ENCODE results near the gene GRWD1. TPM values are rescaled to one million over a fixed set of nuclear protein-coding genes. Genes with fewer than 3 reads are reported as not detected.

Gene GRWD1
- total RNA-seq (2014; rRNA removed; shearing (Covaris generic)): 80.6 and 97.8 TPM in 2 replicates

DNA sequence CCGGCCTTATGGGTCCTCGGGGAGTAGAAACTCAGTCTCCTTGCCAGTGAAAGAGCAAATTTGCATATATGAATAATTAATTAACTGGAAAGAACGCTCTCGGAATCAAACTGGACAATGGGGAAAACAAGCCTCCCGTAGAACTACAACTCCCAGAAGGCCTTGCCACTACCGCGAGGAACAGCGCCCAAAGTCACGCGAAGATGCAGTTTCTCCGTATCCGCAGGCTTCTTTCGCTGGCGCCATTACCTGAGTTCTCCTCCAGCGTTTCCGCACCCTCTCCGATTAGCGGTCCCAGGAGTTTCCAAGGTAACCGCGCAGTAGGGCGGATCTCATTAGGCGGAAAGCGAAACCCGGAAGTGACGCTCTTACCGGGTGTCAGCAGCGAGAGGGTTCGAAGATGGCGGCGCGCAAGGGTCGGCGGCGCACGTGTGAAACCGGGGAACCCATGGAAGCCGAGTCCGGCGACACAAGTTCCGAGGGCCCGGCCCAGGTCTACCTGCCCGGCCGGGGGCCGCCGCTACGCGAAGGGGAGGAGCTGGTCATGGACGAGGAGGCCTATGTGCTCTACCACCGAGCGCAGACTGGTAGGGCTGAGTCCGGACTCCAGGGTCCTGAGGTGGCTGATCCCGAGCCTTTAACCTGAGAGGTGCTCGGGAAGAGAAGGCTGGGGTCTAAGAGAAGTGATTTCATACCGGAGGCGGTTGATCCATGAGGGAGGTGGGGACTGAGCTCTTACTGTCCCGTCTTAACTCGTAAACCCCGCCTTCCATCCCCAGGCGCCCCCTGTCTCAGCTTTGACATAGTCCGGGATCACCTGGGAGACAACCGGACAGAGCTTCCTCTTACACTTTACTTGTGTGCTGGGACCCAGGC is at the start of gene GRWD1:
GRWD1 (plus strand) TSS at position 378 of the 876 bp plus-strand sequence; CDS start at position 401, 23 bp downstream.
- peak; percentile 96 for DNase-seq
- Histone ChIP-seq H3K36me3 (replicated peaks; ENCODE audit: control insufficient read depth, insufficient read depth, low read length) (peaks cover 18% of the 10 kb centered on the region), H3K27me3 (ENCODE audit: control insufficient read depth, insufficient read depth, low read length) (no peaks in the 10 kb centered on the region), H3K4me3 (ENCODE audit: insufficient read depth, low read depth, low read length) (peak within 1 kb of the TSS; percentile 81)

DNA sequence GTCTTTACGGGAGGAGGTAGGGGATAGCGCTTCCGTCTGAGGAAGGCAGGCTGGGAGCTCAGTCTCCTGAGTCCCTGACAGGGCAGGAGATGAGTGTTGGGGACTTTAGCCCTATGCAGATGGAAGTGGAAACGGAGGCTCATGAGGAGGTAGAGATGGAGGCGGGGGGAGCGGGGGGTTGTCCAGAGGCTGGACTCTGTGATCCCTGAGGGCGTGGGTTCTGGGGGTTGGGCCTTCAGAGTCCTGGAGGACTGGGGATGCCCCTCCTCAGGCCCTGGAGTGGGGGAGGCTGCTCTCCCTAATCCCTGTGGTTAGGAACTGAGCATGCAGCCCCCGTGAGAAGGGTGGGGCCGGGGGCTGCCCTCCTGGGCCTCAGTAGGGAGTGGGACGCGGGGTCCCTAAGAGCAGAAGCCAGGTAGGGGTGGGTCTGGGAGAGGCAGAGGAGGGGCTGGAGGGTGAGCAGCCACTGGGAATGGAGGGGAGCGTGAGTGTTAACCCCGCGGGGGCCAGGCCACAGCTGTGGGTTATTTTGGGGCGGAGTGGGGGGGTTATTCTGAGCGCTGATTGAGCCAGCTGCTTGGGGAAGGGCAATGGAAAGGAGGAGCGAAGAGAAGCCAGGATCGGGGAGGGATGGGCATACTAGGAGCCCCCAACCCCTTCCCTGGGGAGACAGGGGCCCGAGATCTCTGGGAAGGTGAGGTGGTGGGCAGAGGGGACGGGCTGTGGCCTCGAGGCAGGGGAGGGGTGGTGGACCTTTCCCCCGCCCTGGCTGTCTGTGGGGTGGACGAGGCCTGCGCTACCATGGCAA is 49.6 kb upstream of the GRWD1 start:
- Histone ChIP-seq H3K36me3 (replicated peaks; ENCODE audit: control insufficient read depth, insufficient read depth, low read length) (no peaks in the 10 kb centered on the region), H3K4me3 (ENCODE audit: insufficient read depth, low read depth, low read length) (no peak overlapping the region; the same call in 1 of the 2 replicates), H3K27me3 (ENCODE audit: control insufficient read depth, insufficient read depth, low read length) (peaks cover 53% of the 10 kb centered on the region)
- peak; percentile 74 for DNase-seq

DNA sequence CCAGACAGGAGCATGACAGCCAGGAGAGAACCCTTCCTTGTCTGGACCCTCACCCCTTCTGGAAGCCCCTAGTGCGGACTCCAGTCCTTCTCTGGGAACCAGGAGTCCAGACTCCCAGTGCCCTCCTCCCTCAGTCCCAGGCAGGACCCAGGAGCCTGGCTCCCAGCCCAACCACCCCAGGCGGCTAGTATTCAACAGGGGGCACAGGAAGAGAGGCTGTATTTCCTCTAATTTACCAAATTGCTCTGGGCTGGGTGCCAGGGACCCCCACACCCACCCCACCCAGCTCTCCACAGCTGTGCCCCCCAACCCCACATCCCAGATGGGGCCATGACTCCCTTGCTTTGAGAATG is 49.0 kb upstream of the GRWD1 start:
- Histone ChIP-seq H3K4me3 (ENCODE audit: insufficient read depth, low read depth, low read length) (no peak overlapping the region), H3K27me3 (ENCODE audit: control insufficient read depth, insufficient read depth, low read length) (peaks cover 53% of the 10 kb centered on the region), H3K36me3 (replicated peaks; ENCODE audit: control insufficient read depth, insufficient read depth, low read length) (no peaks in the 10 kb centered on the region)
- no peak for DNase-seq

DNA sequence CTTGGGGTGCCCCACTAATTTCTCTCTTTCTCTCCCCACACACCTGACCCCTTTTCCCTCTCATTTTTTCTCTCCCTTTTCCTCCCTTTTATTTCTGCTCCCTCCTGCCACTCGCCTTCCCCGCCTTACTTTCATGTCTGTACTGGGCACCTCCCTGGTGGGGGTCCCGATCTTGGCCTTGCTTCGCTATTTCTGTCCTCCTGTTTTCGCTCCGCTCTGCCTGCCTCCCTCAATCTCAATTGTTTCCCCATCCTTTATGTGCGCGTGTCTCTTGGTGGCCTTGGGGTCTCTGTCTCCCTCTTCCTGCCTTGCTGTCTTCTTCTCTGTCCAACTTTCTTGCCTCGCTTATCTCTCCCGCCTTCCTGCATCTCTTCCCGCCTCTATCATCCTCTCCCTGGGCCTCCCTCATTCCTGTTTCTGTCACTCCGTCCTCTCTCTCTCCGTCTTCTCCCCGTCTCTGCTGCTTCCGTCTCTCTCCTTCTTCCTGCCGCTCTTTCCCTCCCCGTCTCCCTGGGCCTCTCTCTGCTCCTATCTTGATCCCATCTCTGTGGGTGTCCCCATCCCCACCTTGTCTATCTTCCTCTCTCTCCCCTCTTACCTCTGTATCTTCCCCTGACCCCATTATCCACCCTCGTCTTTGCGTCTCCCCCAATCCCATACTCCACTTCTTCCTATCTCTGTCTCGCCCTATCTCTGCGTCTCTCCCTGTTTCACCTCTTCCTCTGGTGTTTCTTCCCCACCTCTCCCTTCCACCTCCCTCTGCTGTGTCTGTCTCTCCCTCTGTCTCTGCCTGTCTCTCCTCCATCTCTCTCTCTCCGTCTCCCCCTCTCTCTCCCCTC is 48.3 kb upstream of the GRWD1 start:
- peak overlapping the region; percentile 54; the same call in 1 of the 2 replicates for H3K4me3 ChIP-seq (ENCODE audit: insufficient read depth, low read depth, low read length)
- no peaks in the 10 kb centered on the region for H3K36me3 ChIP-seq (replicated peaks; ENCODE audit: control insufficient read depth, insufficient read depth, low read length)
- peak; percentile 37 for DNase-seq
- H3K27me3 ChIP-seq (ENCODE audit: control insufficient read depth, insufficient read depth, low read length): peaks cover 53% of the 10 kb centered on the region

DNA sequence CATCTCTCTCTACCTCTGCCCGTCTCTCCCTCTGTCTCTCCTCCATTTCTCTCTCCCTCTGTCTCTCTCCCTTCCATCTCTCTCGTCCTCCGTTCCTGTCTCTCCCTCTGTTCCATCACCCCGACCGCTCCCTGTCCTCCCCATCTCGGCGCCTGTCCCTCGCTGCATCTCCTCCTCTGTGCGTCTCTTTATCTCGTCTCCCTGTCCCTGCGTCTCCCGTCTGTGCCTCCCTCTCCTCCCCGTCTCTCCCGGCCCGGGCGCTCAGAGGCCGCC is 47.7 kb upstream of the GRWD1 start:
- H3K36me3 ChIP-seq (replicated peaks; ENCODE audit: control insufficient read depth, insufficient read depth, low read length): no peaks in the 10 kb centered on the region
- H3K27me3 ChIP-seq (ENCODE audit: control insufficient read depth, insufficient read depth, low read length): peaks cover 50% of the 10 kb centered on the region
- peak overlapping the region; percentile 54 for H3K4me3 ChIP-seq (ENCODE audit: insufficient read depth, low read depth, low read length)
- no peak for DNase-seq

DNA sequence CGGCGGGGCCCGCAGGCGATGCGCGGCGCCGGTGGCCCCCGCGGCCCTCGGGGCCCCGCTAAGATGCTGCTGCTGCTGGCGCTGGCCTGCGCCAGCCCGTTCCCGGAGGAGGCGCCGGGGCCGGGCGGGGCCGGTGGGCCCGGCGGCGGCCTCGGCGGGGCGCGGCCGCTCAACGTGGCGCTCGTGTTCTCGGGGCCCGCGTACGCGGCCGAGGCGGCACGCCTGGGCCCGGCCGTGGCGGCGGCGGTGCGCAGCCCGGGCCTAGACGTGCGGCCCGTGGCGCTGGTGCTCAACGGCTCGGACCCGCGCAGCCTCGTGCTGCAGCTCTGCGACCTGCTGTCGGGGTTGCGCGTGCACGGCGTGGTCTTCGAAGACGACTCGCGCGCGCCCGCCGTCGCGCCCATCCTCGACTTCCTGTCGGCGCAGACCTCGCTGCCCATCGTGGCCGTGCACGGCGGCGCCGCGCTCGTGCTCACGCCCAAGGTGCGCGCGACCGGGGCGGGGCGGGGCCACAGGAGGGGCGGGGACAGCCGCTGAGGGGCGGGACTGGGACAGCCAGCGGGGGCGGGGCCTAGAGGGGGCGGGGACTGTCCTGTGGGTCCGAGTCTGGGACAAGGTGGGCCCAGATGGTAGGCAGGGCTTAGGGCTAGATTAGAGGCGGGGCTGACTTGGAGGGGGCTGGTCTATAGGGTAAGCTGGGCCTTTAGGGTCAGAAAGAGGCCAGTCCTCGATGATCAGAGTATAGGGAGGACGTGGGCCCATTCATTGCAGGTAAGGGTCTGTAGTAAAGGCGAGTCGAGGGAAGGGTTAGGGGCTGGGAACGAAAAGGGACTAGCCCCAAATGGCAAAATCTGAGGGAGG is 47.2 kb upstream of the GRWD1 start:
- peak overlapping the region; percentile 76 for H3K4me3 ChIP-seq (ENCODE audit: insufficient read depth, low read depth, low read length)
- peak; percentile 99 for DNase-seq
- no peaks in the 10 kb centered on the region for H3K36me3 ChIP-seq (replicated peaks; ENCODE audit: control insufficient read depth, insufficient read depth, low read length)
- H3K27me3 ChIP-seq (ENCODE audit: control insufficient read depth, insufficient read depth, low read length): peaks cover 45% of the 10 kb centered on the region

DNA sequence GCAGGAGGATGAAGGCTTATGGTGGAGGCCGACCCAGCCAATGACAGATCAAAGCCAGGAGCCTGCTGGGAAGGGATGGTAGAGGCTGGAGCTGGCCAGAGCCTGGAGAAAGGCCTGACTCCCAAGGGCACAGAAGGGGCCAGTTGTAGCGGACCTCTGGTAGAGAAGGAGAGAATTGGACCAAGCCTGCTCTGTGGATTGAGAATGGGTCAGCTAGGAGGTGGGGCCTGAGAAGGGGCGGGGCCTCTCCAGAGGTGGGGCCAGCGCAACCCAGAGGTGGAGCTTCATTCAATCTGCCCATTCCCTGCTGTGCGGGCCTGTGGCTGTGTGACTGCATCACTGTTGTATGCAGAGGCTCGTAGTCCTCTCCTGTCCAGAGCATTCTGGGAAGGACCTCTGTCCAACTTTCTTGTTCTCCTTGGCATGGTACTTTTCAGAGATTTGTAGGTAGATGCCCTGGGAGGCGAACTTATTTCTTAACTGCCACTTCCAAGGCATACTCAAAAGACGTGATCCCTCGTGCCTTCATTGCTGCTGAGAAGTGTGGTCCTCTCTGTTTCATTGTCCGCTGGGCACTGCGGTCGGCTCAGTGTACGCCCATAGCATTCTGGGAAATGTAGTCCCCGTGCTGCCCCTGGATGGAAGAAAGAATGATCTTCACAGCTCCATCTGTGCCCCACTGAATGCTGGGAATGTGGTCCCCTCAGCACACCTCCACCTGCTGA is 45.6 kb upstream of the GRWD1 start:
- DNase-seq: peak; percentile 89
- Histone ChIP-seq H3K27me3 (ENCODE audit: control insufficient read depth, insufficient read depth, low read length) (peaks cover 30% of the 10 kb centered on the region), H3K36me3 (replicated peaks; ENCODE audit: control insufficient read depth, insufficient read depth, low read length) (no peaks in the 10 kb centered on the region), H3K4me3 (ENCODE audit: insufficient read depth, low read depth, low read length) (peak overlapping the region; percentile 57)

DNA sequence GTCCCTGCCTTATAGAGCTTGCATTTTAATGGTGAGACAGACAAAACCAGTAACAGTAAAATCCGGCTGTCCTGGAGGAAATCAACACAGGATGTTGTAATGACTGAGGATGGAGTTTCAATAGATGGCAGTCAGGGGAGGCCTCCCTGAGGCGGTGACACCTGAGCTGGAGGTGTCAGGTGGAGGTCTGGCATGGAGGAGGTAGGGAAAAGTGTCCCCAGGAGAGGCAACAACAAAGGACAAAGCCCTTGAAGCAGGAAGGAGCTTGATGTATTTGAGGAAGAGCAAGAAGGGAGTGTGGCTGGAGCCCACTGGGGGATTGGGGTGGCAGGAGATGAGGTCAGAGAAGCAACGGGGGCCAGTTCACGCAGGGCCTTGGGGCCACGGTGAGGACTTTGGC is 44.5 kb upstream of the GRWD1 start:
- Histone ChIP-seq H3K36me3 (replicated peaks; ENCODE audit: control insufficient read depth, insufficient read depth, low read length) (no peaks in the 10 kb centered on the region), H3K27me3 (ENCODE audit: control insufficient read depth, insufficient read depth, low read length) (peaks cover 18% of the 10 kb centered on the region), H3K4me3 (ENCODE audit: insufficient read depth, low read depth, low read length) (no peak overlapping the region)
- peak; percentile 40 for DNase-seq

DNA sequence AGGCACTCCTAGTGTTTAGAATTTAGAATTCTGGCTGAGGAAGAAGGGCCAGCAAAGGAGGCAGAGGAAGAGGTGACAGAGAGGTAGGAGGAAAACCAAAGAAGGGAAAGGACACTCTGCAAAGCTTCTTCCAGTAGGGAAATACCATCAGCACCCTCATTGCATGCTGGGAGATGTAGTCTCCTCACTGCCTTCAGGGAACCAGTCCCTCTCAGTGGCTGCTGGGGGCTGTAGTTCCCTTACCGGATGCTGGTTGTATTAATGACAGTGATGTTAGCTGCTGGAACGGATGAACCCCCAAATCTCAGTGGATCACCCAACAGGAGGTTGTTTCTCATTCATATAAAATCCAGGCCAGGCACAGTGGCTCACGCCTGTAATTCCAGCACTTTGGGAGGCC is 42.2 kb upstream of the GRWD1 start:
- Histone ChIP-seq H3K36me3 (replicated peaks; ENCODE audit: control insufficient read depth, insufficient read depth, low read length) (no peaks in the 10 kb centered on the region), H3K27me3 (ENCODE audit: control insufficient read depth, insufficient read depth, low read length) (no peaks in the 10 kb centered on the region), H3K4me3 (ENCODE audit: insufficient read depth, low read depth, low read length) (no peak overlapping the region)
- DNase-seq: peak; percentile 92

DNA sequence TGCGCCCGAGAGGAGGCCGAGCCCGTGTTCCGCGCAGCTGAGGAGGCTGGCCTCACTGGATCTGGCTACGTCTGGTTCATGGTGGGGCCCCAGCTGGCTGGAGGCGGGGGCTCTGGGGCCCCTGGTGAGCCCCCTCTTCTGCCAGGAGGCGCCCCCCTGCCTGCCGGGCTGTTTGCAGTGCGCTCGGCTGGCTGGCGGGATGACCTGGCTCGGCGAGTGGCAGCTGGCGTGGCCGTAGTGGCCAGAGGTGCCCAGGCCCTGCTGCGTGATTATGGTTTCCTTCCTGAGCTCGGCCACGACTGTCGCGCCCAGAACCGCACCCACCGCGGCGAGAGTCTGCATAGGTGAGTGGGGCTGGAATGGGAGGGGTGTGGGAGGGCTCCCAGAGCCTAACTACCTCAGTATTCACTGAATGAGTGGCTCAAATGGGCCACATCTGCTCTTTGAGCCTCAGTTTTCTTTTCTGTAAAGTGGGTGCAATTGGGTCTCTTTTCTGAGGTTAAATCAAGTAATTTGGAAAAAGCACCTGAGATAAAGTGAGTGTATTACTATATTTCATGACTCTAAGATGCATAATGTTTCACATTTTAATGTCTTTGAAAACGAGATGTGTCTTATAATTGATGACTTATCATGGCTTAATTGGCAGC is 40.6 kb upstream of the GRWD1 start:
- Histone ChIP-seq H3K27me3 (ENCODE audit: control insufficient read depth, insufficient read depth, low read length) (no peaks in the 10 kb centered on the region), H3K36me3 (replicated peaks; ENCODE audit: control insufficient read depth, insufficient read depth, low read length) (no peaks in the 10 kb centered on the region; the same call in 1 of the 2 replicates), H3K4me3 (ENCODE audit: insufficient read depth, low read depth, low read length) (no peak overlapping the region)
- DNase-seq: no peak

DNA sequence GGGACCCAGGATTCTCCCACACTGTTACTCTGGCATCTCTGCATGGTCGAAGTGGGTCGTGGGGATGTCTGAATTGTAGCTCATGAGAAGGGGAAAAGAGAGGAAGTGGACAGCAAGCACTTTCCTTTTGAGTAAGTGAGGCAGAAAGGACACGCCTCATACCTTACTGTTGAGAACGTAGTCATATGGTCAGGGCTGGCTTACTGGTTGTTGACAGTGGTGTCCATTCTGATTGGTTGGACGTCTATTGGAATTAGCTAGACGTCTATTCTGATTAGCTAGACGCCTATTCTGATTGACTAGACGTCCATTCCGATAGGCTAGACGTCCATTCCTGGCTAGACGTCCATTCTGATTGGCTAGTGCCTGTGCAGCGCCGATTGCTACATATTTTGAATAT is 39.9 kb upstream of the GRWD1 start:
- DNase-seq: no peak
- no peak overlapping the region for H3K4me3 ChIP-seq (ENCODE audit: insufficient read depth, low read depth, low read length)
- no peaks in the 10 kb centered on the region for H3K27me3 ChIP-seq (ENCODE audit: control insufficient read depth, insufficient read depth, low read length)
- no peaks in the 10 kb centered on the region; the same call in 1 of the 2 replicates for H3K36me3 ChIP-seq (replicated peaks; ENCODE audit: control insufficient read depth, insufficient read depth, low read length)

DNA sequence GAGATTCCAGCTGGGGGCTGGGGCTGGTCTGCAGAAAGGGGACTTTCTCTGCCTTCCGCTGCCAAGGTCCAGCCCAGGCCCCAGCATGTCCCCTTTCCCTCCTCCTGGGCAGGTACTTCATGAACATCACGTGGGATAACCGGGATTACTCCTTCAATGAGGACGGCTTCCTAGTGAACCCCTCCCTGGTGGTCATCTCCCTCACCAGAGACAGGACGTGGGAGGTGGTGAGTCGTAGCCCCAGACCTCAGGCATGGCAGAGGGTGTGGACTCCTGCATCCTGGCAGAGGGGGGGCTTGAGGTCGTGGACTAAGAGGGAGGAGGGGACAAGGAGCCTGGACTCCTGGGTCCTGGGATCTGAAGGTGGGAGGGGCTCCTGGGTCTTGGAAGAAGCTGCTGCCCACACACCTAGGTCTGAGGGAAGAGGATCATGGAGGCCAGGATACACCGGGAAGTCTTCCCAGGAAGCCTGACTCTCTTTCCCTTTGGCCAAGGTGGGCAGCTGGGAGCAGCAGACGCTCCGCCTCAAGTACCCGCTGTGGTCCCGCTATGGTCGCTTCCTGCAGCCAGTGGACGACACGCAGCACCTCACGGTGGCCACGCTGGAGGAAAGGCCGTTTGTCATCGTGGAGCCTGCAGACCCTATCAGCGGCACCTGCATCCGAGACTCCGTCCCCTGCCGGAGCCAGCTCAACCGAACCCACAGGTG is 31.8 kb upstream of the GRWD1 start:
- H3K4me3 ChIP-seq (ENCODE audit: insufficient read depth, low read depth, low read length): peak overlapping the region; percentile 12
- DNase-seq: peak; percentile 59
- peaks cover 10% of the 10 kb centered on the region for H3K36me3 ChIP-seq (replicated peaks; ENCODE audit: control insufficient read depth, insufficient read depth, low read length)
- H3K27me3 ChIP-seq (ENCODE audit: control insufficient read depth, insufficient read depth, low read length): no peaks in the 10 kb centered on the region
